PC-3 (cell line): ENCODE measurements around the gene KRR1. TPM values are rescaled to one million over a fixed set of nuclear protein-coding genes. Genes with fewer than 3 reads are reported as not detected.
"Not testable (repeated sequence)": the region's sequence is repeated elsewhere in the genome, so short reads cannot be mapped to it uniquely, and the experiment has no call there.

Source experiments
- ATAC-seq: fragments of 200-7000 bp; cut with Tn5 transposase; 2 replicates; pipeline ENCODE4 v1.9.1; 2020; ENCODE audit warnings: mild to moderate bottlenecking, moderate library complexity
- BruUV-seq: library from RNA; stranded (reverse); fragments of 400-500 nt; replicated peaks from 2 replicates; lab custom pipeline; 2021; lab: Mats Ljungman, UMichigan
- CTCF ChIA-PET: fragments of 300-600 bp; sonication (Branson Sonifier 250); formaldehyde crosslinking; loops from one replicate; lab custom pipeline; 2022; ENCODE audit warnings: antibody characterized with exemption; lab: Charles Lee
- POLR2A ChIA-PET: fragments of 300-600 bp; sonication (Branson Sonifier 250); formaldehyde crosslinking; loops from one replicate; lab custom pipeline; 2022; ENCODE audit warnings: antibody characterized with exemption; ENCODE audit not compliant: unreplicated experiment; lab: Charles Lee
- DNase-seq: peaks from one replicate; pipeline ENCODE4 v3.0.0-alpha.2; 2015
- H2AFZ ChIP-seq: fragments of 300-600 bp; sonication (generic); 2 replicates; pipeline ENCODE4 v1.6.0; 2016; ENCODE audit warnings: antibody characterized with exemption, low read length
- H3F3A ChIP-seq: fragments of 300-600 bp; sonication (generic); one replicate; pipeline ENCODE4 v1.6.0; 2017; ENCODE audit warnings: antibody characterized with exemption, low read length, control low read depth, mild to moderate bottlenecking; ENCODE audit not compliant: unreplicated experiment
- H3K27ac ChIP-seq: fragments of 300-600 bp; sonication (generic); 2 replicates; pipeline ENCODE4 v1.5.1; 2016; ENCODE audit warnings: mild to moderate bottlenecking, low read length
- H3K27me3 ChIP-seq: fragments of 300-600 bp; sonication (generic); 2 replicates; pipeline ENCODE4 v1.6.1; 2016; ENCODE audit warnings: low read length, mixed read lengths
- H3K36me3 ChIP-seq: fragments of 300-600 bp; sonication (generic); 2 replicates; pipeline ENCODE4 v1.6.1; 2016; ENCODE audit warnings: low read depth, mixed run types, low read length, mixed read lengths
- H3K4me1 ChIP-seq: fragments of 300-600 bp; sonication (generic); 2 replicates; pipeline ENCODE4 v1.5.1; 2016; ENCODE audit warnings: low read length; ENCODE audit not compliant: insufficient read depth
- H3K4me2 ChIP-seq: fragments of 300-600 bp; sonication (generic); 2 replicates; pipeline ENCODE4 v1.6.0; 2016; ENCODE audit warnings: low read length
- H3K4me3 ChIP-seq: fragments of 300-600 bp; sonication (generic); 2 replicates; pipeline ENCODE4 v1.5.1; 2016; ENCODE audit warnings: mild to moderate bottlenecking, low read length, mixed read lengths
- H3K79me2 ChIP-seq: fragments of 300-600 bp; sonication (generic); 2 replicates; pipeline ENCODE4 v1.6.1; 2017; ENCODE audit warnings: low read length, mixed read lengths
- H3K9ac ChIP-seq: fragments of 300-600 bp; sonication (generic); 2 replicates; pipeline ENCODE4 v1.6.0; 2016; ENCODE audit warnings: mild to moderate bottlenecking, low read length
- H3K9me2 ChIP-seq: fragments of 300-600 bp; sonication (generic); replicated peaks from 2 replicates; pipeline ENCODE4 v1.6.1; 2016; ENCODE audit warnings: mixed run types, low read length, mixed read lengths
- H3K9me3 ChIP-seq: fragments of 300-600 bp; sonication (generic); 2 replicates; pipeline ENCODE4 v1.6.1; 2016; ENCODE audit warnings: low read length, mixed read lengths
- H4K20me1 ChIP-seq: fragments of 300-600 bp; sonication (generic); 2 replicates; pipeline ENCODE4 v1.6.1; 2016; ENCODE audit warnings: low read length, mixed read lengths
- EZH2 ChIP-seq: fragments of 300-600 bp; sonication (generic); IDR thresholded peaks from one replicate; pipeline ENCODE4 v1.6.1; 2017; ENCODE audit warnings: antibody characterized with exemption, mild to moderate bottlenecking, low read length; ENCODE audit not compliant: unreplicated experiment
- EZH2phosphoT487 ChIP-seq: fragments of 300-600 bp; sonication (generic); IDR thresholded peaks from 2 replicates; pipeline ENCODE4 v1.6.1; 2018; ENCODE audit warnings: mild to moderate bottlenecking, antibody characterized with exemption, low read length, borderline replicate concordance
- intact Hi-C: fragments of 100-400 bp; cut with micrococcal nuclease; formaldehyde crosslinking; loops from 2 replicates; pipeline ENCODE4 v1.9.0; 2023
- total RNA-seq: library from RNA; depleted of rRNA; stranded (reverse); fragments of >200 nt; gene quantifications from 2 replicates; pipeline ENCODE4 v1.2.3, GENCODE V29; 2014
- TF ChIP-seq, protein P1 (sequence below): fragments of 300-600 bp; sonication (generic); conservative IDR thresholded peaks from 2 replicates; pipeline ENCODE4 v1.5.1; 2017; ENCODE audit warnings: antibody characterized with exemption, low read depth, mild to moderate bottlenecking, low read length

Gene KRR1
- total RNA-seq, 1 experiment from 2014 or later, result 68.4 TPM

DNA sequence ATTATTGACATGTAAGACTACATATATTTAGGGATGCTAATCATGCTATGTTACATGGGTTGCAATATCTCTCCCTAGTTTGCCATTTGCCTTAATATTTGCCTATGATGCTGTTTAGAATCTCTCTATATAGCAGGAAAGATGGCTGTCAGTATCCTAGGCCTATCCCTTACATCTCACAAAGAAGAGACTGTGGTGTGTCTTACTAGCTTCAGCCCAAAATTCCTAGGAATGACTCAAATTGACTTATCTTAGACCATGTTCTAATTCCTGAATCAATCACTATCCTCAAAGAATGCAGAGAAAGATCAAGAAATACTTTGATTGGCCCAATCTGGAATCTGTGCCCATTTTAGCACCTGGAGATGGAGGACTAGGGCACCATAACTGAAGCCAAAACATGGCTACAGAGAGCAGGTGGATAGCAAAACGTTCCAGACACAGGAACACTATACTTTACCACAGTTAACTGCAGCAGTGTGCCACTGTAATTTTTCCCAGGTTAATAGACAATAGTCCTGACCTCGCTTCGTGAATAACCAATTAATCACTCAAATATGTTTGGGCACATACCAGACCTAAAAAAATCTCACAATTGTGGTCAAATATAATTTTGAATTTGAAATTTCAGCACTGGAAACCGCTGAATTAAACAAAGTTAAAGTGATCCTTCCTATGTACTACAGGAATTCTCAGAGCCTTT is 63.6 kb downstream of the KRR1 start:
- no TSS peak for BruUV-seq
- Histone ChIP-seq H2AFZ (no peak overlapping the region), H3F3A (no peaks in the 10 kb centered on the region), H3K27me3 (no peaks in the 10 kb centered on the region), H3K4me1 (peaks cover 53% of the 10 kb centered on the region), H3K9me3 (no peaks in the 10 kb centered on the region), H3K9ac (no peak overlapping the region), H3K4me3 (no peak overlapping the region), H3K79me2 (no peaks in the 10 kb centered on the region), H4K20me1 (no peaks in the 10 kb centered on the region), H3K9me2 (no peaks in the 10 kb centered on the region), H3K27ac (peak overlapping the region; percentile 52), H3K4me2 (peak overlapping the region; percentile 70), H3K36me3 (no peaks in the 10 kb centered on the region)
- DNase-seq (peak; percentile 71), ATAC-seq (peak; percentile 23)
- ChIA-PET CTCF (no interaction called here), POLR2A (no interaction called here)
- TF ChIP-seq EZH2 (no peak), EZH2phosphoT487 (no peak)
- TF ChIP-seq, protein P1, sequence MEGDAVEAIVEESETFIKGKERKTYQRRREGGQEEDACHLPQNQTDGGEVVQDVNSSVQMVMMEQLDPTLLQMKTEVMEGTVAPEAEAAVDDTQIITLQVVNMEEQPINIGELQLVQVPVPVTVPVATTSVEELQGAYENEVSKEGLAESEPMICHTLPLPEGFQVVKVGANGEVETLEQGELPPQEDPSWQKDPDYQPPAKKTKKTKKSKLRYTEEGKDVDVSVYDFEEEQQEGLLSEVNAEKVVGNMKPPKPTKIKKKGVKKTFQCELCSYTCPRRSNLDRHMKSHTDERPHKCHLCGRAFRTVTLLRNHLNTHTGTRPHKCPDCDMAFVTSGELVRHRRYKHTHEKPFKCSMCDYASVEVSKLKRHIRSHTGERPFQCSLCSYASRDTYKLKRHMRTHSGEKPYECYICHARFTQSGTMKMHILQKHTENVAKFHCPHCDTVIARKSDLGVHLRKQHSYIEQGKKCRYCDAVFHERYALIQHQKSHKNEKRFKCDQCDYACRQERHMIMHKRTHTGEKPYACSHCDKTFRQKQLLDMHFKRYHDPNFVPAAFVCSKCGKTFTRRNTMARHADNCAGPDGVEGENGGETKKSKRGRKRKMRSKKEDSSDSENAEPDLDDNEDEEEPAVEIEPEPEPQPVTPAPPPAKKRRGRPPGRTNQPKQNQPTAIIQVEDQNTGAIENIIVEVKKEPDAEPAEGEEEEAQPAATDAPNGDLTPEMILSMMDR, result no peak
- intact Hi-C loops, result loop anchor here (2.0 kb wide), 1 partner anchor 57 kb away; the partner anchor contains the start of gene GLIPR1L2

DNA sequence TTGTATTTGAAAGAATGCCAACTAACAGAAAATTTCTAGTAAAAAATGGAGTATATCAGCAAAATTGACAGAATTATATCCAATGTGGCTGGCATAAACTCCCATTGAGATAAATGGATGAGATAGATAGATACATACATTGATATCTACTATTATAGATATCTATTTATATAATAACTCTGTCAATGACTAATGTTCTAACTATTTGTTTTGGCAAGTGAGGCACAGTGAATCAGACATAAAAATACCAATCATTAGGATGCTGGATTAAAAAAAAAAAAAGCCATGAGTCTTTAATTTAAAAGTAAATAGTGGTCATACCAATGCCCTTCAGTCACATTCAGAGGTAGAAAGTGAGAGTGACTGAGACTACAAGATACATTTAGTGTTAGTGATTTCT is 64.6 kb downstream of the KRR1 start:
- peaks cover 48% of the 10 kb centered on the region for H3K4me1 ChIP-seq
- BruUV-seq, result no TSS peak
- H3K36me3 ChIP-seq, result no peaks in the 10 kb centered on the region
- H3K27me3 ChIP-seq, result no peaks in the 10 kb centered on the region
- no peaks in the 10 kb centered on the region for H4K20me1 ChIP-seq
- ATAC-seq (peak; percentile 74), DNase-seq (peak; percentile 89)
- no peaks in the 10 kb centered on the region for H3K79me2 ChIP-seq
- peak overlapping the region; percentile 54 for H3K27ac ChIP-seq
- intact Hi-C loops, result loop anchor here (2.0 kb wide), 1 partner anchor 56 kb away; the partner anchor contains the start of gene GLIPR1L2
- no peak overlapping the region for H2AFZ ChIP-seq
- TF ChIP-seq, protein P1, result no peak
- no peak for TF ChIP-seq EZH2phosphoT487
- TF ChIP-seq EZH2, result no peak
- peak overlapping the region; percentile 70 for H3K4me2 ChIP-seq
- no peak overlapping the region for H3K4me3 ChIP-seq
- no peaks in the 10 kb centered on the region for H3K9me3 ChIP-seq
- H3F3A ChIP-seq, result no peaks in the 10 kb centered on the region
- POLR2A ChIA-PET, result no interaction called here
- CTCF ChIA-PET, result interaction anchor here (0.6 kb wide), 1 partner anchor 60 kb away, joined by 3 read pairs; no protein-coding TSS in a partner anchor
- H3K9ac ChIP-seq, result no peak overlapping the region
- no peaks in the 10 kb centered on the region for H3K9me2 ChIP-seq

DNA sequence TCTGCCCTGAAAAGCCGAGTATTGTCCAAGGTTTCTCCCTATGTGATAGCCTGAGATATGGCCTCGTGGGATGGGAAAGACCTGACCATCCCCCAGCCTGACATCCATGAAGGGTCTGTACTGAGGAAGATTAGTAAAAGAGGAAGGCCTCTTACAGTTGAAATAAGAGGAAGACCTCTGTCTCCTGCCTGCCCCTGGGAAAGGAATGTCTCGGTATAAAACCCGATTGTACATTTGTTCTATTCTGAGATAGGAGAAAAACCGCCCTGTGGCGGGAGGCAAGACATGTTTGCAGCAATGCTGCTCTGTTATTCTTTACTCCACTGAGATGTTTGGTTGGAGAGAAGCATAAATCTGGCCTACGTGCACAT is 66.3 kb downstream of the KRR1 start:
- H3K79me2 ChIP-seq, H3K4me3 ChIP-seq, H4K20me1 ChIP-seq, CTCF ChIA-PET, H3K27me3 ChIP-seq, H3K9me2 ChIP-seq, intact Hi-C loops, H3K9ac ChIP-seq, H3K4me2 ChIP-seq, H2AFZ ChIP-seq, H3K27ac ChIP-seq, ATAC-seq, BruUV-seq, H3K9me3 ChIP-seq, H3F3A ChIP-seq, DNase-seq, POLR2A ChIA-PET, H3K36me3 ChIP-seq: not testable (repeated sequence)
- H3K4me1 ChIP-seq, result peaks cover 48% of the 10 kb centered on the region
